Left ventricle myocardium inferior (tissue), 1 donor: ENCODE measurements around the gene KCNJ6. TPM values are rescaled to one million over a fixed set of nuclear protein-coding genes. Genes with fewer than 3 reads are reported as not detected.
A peak's percentile ranks its signal among the peaks of the same experiment; 100 is the strongest.

Experiments used
- DNase-seq: peaks from one replicate; pipeline ENCODE4 v3.0.0-alpha.2; 2020
- H3K27ac ChIP-seq: fragments of 200-600 bp; replicated peaks from 2 replicates; pipeline ENCODE4 v1.8.0; 2021
- H3K27me3 ChIP-seq: fragments of 200-600 bp; 2 replicates; pipeline ENCODE4 v1.8.0; 2021; ENCODE audit warnings: low read depth
- H3K36me3 ChIP-seq: fragments of 200-600 bp; 2 replicates; pipeline ENCODE4 v1.8.0; 2021
- H3K4me1 ChIP-seq: fragments of 200-600 bp; 2 replicates; pipeline ENCODE4 v1.8.0; 2021
- H3K4me3 ChIP-seq: fragments of 200-600 bp; 2 replicates; pipeline ENCODE4 v1.8.0; 2021; ENCODE audit warnings: mild to moderate bottlenecking, moderate library complexity
- H3K9me3 ChIP-seq: fragments of 200-600 bp; replicated peaks from 2 replicates; pipeline ENCODE4 v1.8.0; 2021
- CTCF ChIP-seq: fragments of 200-600 bp; IDR thresholded peaks from 2 replicates; pipeline ENCODE4 v1.8.0; 2021; ENCODE audit warnings: antibody characterized with exemption, mild to moderate bottlenecking, borderline replicate concordance
- intact Hi-C: fragments of 100-400 bp; cut with micrococcal nuclease; formaldehyde crosslinking; loops from one replicate; pipeline ENCODE4 v1.11.0; 2022
- total RNA-seq: library from RNA; stranded (reverse); fragmentation: NEBNext Ultra II Directional; extraction: Animal tissue kit (Norgen Biotek cat#: 25700); gene quantifications from one replicate; pipeline ENCODE4 v1.2.1, GENCODE V29; 2021
- donor health status: DM: no; HTN: yes; CAD: no; lungs with severe emphysema.

The KCNJ6 gene
- total RNA-seq, 1 donor from 2014 or later: not detected

GRCh38 chr21:37677006-37677405 is 239.3 kb downstream of the KCNJ6 start:
- TF ChIP-seq CTCF: no peak
- H3K27ac ChIP-seq: no peak overlapping the region
- H3K27me3 ChIP-seq: peaks cover 29% of the 10 kb centered on the region
- peaks cover 11% of the 10 kb centered on the region for H3K9me3 ChIP-seq
- intact Hi-C loops: no loop called here
- H3K4me3 ChIP-seq: no peak overlapping the region
- H3K4me1 ChIP-seq: peaks cover 8% of the 10 kb centered on the region
- H3K36me3 ChIP-seq: no peaks in the 10 kb centered on the region
- DNase-seq: no peak

- no peaks in the 10 kb centered on the region for H3K36me3 ChIP-seq
- TF ChIP-seq CTCF: peak; percentile 96
- intact Hi-C loops: no loop called here
- H3K4me1 ChIP-seq: peaks cover 8% of the 10 kb centered on the region
- H3K9me3 ChIP-seq: peaks cover 11% of the 10 kb centered on the region
- H3K27me3 ChIP-seq: peaks cover 29% of the 10 kb centered on the region
- no peak overlapping the region for H3K27ac ChIP-seq
- peak overlapping the region; percentile 45 for H3K4me3 ChIP-seq
- peak; percentile 60 for DNase-seq
Observed at GRCh38 chr21:37675202-37675801, 241.0 kb downstream of the KCNJ6 start.

- intact Hi-C loops: no loop called here
- Histone ChIP-seq H3K4me3 (no peak overlapping the region), H3K27ac (no peak overlapping the region), H3K27me3 (peaks cover 29% of the 10 kb centered on the region), H3K9me3 (peaks cover 8% of the 10 kb centered on the region), H3K4me1 (peaks cover 8% of the 10 kb centered on the region), H3K36me3 (no peaks in the 10 kb centered on the region)
- no peak for DNase-seq
- no peak for TF ChIP-seq CTCF
Observed at GRCh38 chr21:37673801-37674575, 242.3 kb downstream of the KCNJ6 start.

GRCh38 chr21:37671381-37671780 is 244.9 kb downstream of the KCNJ6 start:
- Histone ChIP-seq H3K4me3 (no peak overlapping the region), H3K4me1 (peaks cover 8% of the 10 kb centered on the region), H3K36me3 (no peaks in the 10 kb centered on the region), H3K27me3 (peaks cover 29% of the 10 kb centered on the region), H3K9me3 (no peaks in the 10 kb centered on the region), H3K27ac (no peak overlapping the region)
- intact Hi-C loops: no loop called here
- no peak for TF ChIP-seq CTCF
- DNase-seq: no peak

GRCh38 chr21:37670883-37671282 is 245.4 kb downstream of the KCNJ6 start:
- H3K4me1 ChIP-seq: peaks cover 13% of the 10 kb centered on the region
- no peak overlapping the region for H3K27ac ChIP-seq
- TF ChIP-seq CTCF: no peak
- H3K9me3 ChIP-seq: no peaks in the 10 kb centered on the region
- no peaks in the 10 kb centered on the region for H3K36me3 ChIP-seq
- intact Hi-C loops: no loop called here
- H3K27me3 ChIP-seq: peaks cover 29% of the 10 kb centered on the region
- no peak for DNase-seq
- no peak overlapping the region for H3K4me3 ChIP-seq
